Body of pancreas (tissue), 4 donors: ENCODE results near the gene KCTD15. TPM values are rescaled to one million over a fixed set of nuclear protein-coding genes. Genes with fewer than 3 reads are reported as not detected.

Experiments used
- ATAC-seq: fragments of 150-250 bp; one replicate; pipeline ENCODE4 v1.9.1; 2016
- DNase-seq, 4 donors: peaks; one replicate each; pipeline ENCODE4 v3.0.0-alpha.2; 2019
- H3K27ac ChIP-seq, 4 donors: fragments of 200-600 bp; sonication (generic); 1 replicate in 3 of 4; 2 replicates in 1 of 4; pipeline versions ENCODE4 v1.5.1 to v1.6.1; 2016 to 2019; ENCODE audit warnings: mild to moderate bottlenecking in 1 of 4, mixed read lengths in 1 of 4, moderate library complexity in 1 of 4
- H3K27me3 ChIP-seq, 2 donors: fragments of 200-600 bp; sonication (generic); one replicate each; pipeline ENCODE4 v1.6.0; 2016; ENCODE audit warnings: mild to moderate bottlenecking in 1 of 2
- H3K36me3 ChIP-seq, 2 donors: fragments of 200-600 bp; sonication (generic); replicated peaks in 1 of 2; 2 replicates each; pipeline ENCODE4 v1.5.1; 2016; ENCODE audit warnings: low read depth in 2 of 2; ENCODE audit not compliant: insufficient read depth in 1 of 2
- H3K4me1 ChIP-seq: fragments of 200-600 bp; sonication (generic); one replicate; pipeline ENCODE4 v1.6.0; 2016
- H3K4me3 ChIP-seq, 2 donors: fragments of 200-600 bp; sonication (generic); 1 replicate in 1 of 2; 2 replicates in 1 of 2; pipeline ENCODE4 v1.5.1; 2016 to 2019
- H3K9me3 ChIP-seq, 3 donors: fragments of 200-600 bp; sonication (generic); 1 replicate in 2 of 3; 2 replicates in 1 of 3; pipeline ENCODE4 v1.5.1; 2016
- CTCF ChIP-seq, 7 experiments: fragments of 450-650 bp in 4 of 7; fragments of 200-600 bp in 3 of 7; sonication (generic) in 3 of 7; IDR thresholded peaks; one replicate each; pipeline ENCODE4 v1.5.1; 2016 to 2019; ENCODE audit warnings: antibody characterized with exemption in 7 of 7
- POLR2A ChIP-seq, 3 donors: fragments of 450-650 bp; IDR thresholded peaks; one replicate each; pipeline ENCODE4 v1.6.1; 2016; ENCODE audit warnings: antibody characterized with exemption in 3 of 3, mild to moderate bottlenecking in 2 of 3
- WGBS, 2 donors: methylation state at CpG; one replicate each; pipeline ENCODE4 v1.1.5; 2017; 5-methylcytosine and 5-hydroxymethylcytosine counted together
- intact Hi-C: fragments of 100-400 bp; cut with DNase I; formaldehyde crosslinking; loops from one replicate; pipeline ENCODE4 v1.15.1; 2023
- total RNA-seq, 2 donors: library from RNA; depleted of rRNA; stranded (reverse); fragments of >200 nt; gene quantifications; one replicate each; pipeline ENCODE4 v1.1.0, GENCODE V29; 2016

KCTD15 gene
- total RNA-seq, 2 donors from 2014 or later, result 31.6 to 52.1 TPM

GRCh38 chr19:33823341-33823740 is 26.7 kb downstream of the KCTD15 start:
- intact Hi-C loops, result no loop called here
- DNase-seq (no peak), ATAC-seq (no peak)
- H3K36me3 ChIP-seq, result no peaks in the 10 kb centered on the region
- H3K27me3 ChIP-seq, result no peaks in the 10 kb centered on the region
- H3K9me3 ChIP-seq, result no peaks in the 10 kb centered on the region
- no peak for TF ChIP-seq CTCF (IDR thresholded peaks at IDR 0.05)
- no peak for TF ChIP-seq POLR2A (IDR thresholded peaks at IDR 0.05)
- no peak overlapping the region for H3K4me3 ChIP-seq
- H3K27ac ChIP-seq, result no peak overlapping the region
- peaks cover 14% of the 10 kb centered on the region for H3K4me1 ChIP-seq

- Histone ChIP-seq H3K9me3 (no peaks in the 10 kb centered on the region), H3K36me3 (no peaks in the 10 kb centered on the region), H3K4me1 (peaks cover 2% of the 10 kb centered on the region), H3K27ac (no peak overlapping the region), H3K4me3 (no peak overlapping the region), H3K27me3 (no peaks in the 10 kb centered on the region)
- DNase-seq (no peak), ATAC-seq (no peak)
- WGBS, 2 donors, result 80 to 82% methylated on average over 6 of the region's 6 CpGs
- intact Hi-C loops, result no loop called here
- no peak for TF ChIP-seq CTCF (IDR thresholded peaks at IDR 0.05)
- no peak for TF ChIP-seq POLR2A (IDR thresholded peaks at IDR 0.05)
Observed at GRCh38 chr19:33825556-33825955, 28.9 kb downstream of the KCTD15 start.

GRCh38 chr19:33826521-33826920 is 29.9 kb downstream of the KCTD15 start:
- no peak overlapping the region for H3K27ac ChIP-seq
- H3K4me3 ChIP-seq, result no peak overlapping the region
- no peak for TF ChIP-seq CTCF (IDR thresholded peaks at IDR 0.05)
- TF ChIP-seq POLR2A (IDR thresholded peaks at IDR 0.05), result no peak
- H3K4me1 ChIP-seq, result no peaks in the 10 kb centered on the region
- H3K36me3 ChIP-seq, result no peaks in the 10 kb centered on the region
- DNase-seq (no peak), ATAC-seq (no peak)
- intact Hi-C loops, result no loop called here
- 79 to 80% methylated on average over 7 of the region's 7 CpGs for WGBS, 2 donors
- no peaks in the 10 kb centered on the region for H3K27me3 ChIP-seq
- no peaks in the 10 kb centered on the region for H3K9me3 ChIP-seq

- H3K9me3 ChIP-seq, result no peaks in the 10 kb centered on the region
- intact Hi-C loops, result no loop called here
- no peak overlapping the region for H3K4me3 ChIP-seq
- TF ChIP-seq CTCF (IDR thresholded peaks at IDR 0.05), result no peak
- no peak for TF ChIP-seq POLR2A (IDR thresholded peaks at IDR 0.05)
- WGBS, 2 donors, result 76 to 80% methylated on average over 9 to 13 of the region's 13 CpGs
- ATAC-seq (no peak), DNase-seq (no peak)
- no peak overlapping the region for H3K27ac ChIP-seq
- no peaks in the 10 kb centered on the region for H3K36me3 ChIP-seq
- no peaks in the 10 kb centered on the region for H3K27me3 ChIP-seq
- H3K4me1 ChIP-seq, result no peaks in the 10 kb centered on the region
Observed at GRCh38 chr19:33828266-33829075, 31.8 kb downstream of the KCTD15 start.

GRCh38 chr19:33830264-33830663 is 33.6 kb downstream of the KCTD15 start:
- no peak for TF ChIP-seq CTCF (IDR thresholded peaks at IDR 0.05)
- TF ChIP-seq POLR2A (IDR thresholded peaks at IDR 0.05), result no peak
- ATAC-seq (no peak), DNase-seq (no peak)
- Histone ChIP-seq H3K27ac (no peak overlapping the region), H3K9me3 (no peaks in the 10 kb centered on the region), H3K36me3 (no peaks in the 10 kb centered on the region), H3K4me1 (no peaks in the 10 kb centered on the region), H3K27me3 (no peaks in the 10 kb centered on the region), H3K4me3 (no peak overlapping the region)
- intact Hi-C loops, result no loop called here
- WGBS, 2 donors, result 93 to 94% methylated on average over 3 of the region's 3 CpGs
